HG03103 (cell line): ENCODE results near the gene GPS1.

ENCODE experiments used
- ATAC-seq: cut with Tn5 transposase; IDR thresholded peaks from one replicate; pipeline ENCODE4 v1.9.1; 2021; ENCODE audit warnings: low read depth; ENCODE audit not compliant: unreplicated experiment

GPS1 gene

DNA sequence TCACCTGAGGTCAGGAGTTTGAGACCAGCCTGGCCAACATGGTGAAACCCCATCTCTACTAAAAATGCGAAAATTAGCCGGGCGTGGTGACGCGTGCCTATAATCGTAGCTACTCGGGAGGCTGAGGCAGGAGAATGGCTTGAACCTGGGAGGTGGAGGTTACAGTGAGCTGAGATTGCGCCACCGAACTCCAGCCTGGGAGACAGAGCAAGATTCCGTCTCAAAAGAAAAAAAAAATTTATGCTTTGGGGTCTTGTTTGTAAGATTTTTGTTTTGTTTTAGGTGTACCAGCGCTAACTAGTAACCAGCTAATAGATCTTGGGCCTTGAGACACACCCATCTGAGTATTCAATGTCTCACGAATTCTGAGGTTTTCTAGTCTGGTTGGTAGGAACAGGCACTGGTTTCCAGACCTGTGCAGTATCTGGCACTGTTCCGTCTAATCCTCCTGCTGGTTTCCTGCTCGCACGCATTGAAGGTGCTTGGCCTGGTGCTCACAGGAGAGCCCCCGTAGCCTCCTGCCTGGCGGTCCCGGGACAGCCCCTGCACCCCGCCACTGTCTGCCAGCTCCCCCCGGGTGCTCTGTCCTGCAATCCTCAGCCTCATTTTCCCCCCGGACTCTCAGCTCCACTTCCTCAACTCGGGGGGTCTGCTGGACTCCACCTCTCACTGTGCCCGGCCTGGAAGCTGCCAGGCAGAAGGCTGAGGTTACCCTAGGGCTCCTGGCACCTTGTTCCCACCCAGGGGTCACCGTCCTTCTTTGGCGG lies 24.5 kb downstream of the GPS1 start:
- no peak for ATAC-seq

DNA sequence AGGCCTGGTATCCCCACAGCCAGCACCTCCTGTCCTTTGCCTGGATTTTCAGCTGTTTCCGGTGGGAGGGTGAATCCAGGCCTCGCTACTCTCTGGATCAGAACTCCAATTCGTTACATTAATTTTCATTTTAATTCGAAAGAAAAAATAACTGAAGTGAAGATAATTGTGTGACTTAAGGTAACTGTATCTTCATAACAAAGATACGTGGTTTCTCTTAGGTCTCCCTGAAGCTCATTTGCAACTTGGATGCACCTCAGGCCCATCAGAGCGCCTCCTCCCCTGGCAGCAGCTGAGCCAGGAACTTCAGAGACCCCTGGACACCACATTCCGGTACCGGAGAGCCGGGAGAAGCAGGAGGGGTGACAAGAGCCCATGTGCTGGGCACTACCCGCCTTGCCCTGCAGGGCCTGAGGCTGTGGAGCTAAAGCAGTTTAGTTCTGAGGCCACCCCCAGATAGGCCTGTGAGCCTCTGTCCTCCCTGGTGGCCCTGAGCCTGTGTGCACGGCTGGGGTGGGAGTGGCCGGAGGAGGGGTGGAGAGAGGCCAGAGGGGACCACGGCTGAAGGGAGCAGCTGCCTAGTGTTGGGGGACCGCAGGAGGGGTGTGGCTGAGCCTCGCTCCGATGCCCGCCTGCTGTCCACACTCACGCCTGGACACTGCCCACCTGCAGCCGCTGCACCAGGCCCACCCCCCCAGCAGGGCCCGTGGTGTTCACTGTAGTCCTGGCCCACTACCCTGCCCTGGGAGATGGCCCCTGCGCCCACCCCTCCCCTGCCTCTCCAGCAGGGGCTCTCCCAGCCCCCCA lies 25.3 kb downstream of the GPS1 start:
- no peak for ATAC-seq

DNA sequence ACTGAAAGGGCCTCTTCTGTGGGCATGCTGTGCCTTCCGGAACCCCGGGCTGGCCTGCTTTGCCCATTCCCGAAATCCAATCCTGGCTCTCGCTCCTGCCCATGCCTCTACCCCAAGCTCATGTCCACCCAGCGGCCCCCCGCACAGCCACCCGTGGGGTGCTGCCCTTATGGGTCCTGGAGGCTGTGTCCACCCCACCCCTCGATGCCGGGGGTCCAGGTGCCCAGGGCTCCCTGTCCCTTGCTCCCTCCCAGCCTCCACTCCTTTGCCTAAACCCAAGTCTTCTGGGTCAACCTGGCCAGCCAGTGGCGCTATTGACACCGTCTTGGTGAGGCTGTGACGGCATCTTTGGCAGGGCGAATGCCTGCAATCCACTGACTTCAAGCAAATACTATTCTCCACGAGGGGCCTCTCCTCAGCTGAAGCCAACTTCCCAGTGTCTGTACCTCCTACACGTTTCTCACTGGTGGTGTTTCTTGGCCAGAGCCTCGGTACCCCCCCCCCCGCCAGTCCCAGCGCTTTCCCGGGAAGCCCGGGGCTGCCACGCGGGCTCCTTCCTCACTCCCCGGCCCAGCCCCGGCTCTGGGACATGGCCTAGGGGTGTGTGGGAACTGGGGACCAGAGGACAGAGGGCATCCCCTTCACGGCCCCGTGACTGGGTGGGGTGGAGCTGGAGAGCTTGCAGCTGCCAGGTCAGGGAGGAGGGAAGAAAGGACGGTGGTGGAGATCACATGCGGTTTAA lies 26.1 kb downstream of the GPS1 start:
- ATAC-seq = no peak

DNA sequence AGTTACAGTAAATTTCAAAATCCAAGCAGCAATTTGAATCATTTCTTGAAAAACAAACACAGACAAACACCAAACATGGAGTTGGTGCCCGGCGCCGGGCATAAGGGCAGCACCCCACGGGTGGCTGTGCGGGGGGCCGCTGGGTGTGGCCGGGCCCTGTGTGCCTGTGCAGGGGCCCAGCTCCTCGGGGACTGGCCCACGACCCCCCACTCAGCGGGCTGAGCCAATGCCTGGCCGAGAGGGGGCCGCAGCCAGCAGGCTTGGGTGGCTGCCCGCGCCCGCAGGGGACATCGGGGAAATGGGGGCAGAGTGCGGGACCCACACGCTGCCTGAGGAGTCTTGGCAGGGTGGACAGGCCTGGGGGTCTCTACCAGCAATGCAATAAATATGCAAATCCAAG lies 26.7 kb downstream of the GPS1 start:
- no peak for ATAC-seq

DNA sequence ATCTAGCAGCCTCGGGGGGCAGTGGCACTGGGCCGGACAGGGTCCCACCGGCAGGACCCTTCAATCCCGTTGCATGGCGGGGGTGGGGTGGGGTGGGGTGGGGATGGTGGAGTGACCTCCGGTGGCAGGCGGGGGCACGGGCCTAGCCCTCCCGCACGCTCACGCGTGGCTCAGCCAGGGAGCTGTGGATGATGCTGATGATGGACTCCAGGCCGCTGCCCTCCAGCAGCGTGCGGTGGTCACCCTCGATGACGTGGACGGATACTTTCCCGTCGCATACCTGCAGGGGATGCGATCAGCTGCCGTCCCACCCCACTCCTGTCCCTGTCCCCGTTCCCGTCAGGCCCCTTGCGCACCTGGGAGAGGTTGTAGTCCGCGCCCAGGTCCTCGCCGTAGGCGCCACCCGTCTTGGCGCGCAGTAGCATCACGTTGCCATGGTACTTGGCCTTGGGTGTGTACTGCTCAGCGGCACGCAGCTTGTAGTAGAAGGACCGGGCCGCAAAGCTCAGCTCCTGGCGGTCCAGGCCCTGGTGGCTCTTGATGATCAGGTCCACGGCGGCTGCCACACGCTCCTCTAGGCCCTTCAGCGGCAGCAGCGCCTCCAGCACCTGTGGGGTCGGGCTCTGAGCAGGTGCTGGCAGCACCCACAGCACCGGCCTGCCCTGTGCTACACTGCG lies 27.4 kb downstream of the GPS1 start:
- ATAC-seq = no peak

DNA sequence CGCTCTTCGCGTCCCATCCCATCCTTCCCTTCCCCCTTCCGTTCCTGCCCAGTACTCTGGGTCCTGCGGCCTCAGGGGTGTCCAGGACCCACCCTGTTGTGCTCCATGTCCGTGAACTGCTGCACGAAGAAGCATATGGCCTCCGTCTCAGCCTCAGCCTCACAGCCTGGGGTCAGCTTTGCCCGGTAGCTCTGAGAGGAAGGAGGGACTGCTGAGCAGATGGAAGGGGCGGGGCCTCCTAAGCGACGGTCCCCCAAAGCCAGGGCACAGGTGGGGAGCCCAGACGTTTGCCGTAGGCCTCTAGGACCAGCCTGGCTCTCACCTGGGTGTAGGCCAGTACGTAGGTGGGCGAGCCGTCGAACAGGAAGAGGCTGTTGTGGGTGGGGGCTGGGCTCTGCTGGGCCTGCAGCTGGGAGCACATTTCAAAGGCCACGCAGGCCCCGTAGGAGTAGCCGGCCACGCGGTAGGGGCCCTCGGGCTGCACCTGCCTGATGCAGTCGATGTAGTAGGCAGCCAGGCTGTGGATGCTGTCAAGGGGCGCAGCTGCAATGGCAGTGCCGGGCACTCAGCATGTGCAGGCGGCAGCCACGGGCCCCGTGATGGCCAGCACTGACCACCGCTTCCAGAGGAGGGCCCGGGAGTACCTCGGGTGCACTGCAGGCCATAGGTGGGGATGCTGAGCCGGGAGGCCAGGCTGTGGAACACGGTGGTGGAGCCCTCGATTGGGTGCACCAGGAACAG lies 28.5 kb downstream of the GPS1 start:
- no peak for ATAC-seq

DNA sequence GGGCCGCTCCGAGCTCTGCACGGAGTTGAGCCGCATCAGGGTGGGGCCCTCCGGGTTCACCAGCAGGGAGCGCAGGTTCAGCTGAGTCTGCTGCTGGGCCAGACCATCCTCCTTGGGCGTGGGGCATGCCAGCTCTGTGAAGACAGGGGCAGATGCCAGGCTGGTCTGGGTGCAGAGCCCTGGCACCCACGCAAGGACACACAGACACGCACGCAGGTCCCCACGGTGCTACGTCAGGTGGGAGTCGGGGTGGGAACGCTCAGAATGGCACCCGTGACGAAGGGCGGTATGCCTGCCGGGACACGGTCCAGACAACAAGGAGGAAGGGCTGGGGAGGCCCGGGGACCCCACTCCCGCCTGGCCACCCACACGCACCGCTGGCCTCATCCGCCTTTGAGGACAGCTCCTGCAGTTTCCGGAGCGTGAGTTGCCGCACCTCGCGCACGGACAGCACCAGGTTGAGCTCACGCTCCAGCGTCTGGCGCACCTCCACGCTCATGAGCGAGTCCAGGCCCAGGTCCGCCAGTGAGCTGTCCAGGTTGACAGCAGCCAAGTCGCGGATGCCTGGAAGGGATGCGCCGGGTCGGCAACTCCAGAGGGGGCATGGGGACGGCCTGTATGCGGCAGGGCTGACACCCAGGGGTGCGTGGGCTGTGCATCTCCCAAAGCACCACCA lies 29.2 kb downstream of the GPS1 start:
- ATAC-seq = no peak

DNA sequence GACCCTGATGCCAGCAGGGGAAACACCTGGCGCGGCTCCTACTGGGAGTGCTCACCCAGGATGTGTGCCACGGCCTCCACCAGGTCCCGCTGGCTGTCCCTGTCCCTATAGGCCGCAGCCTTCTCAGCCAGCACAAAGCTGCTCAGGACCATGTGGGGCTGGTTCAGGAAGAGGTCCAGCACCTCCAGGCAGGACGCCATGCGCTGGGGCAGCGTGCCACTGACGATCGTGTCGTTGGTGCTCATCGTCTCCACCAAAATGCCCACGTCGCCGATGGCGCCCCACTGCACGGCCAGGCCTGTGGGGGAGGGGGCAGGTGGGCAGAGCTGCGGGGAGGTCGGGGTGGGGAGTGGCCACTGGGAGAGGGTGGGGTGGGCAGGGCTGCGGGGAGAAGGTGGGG lies 29.8 kb downstream of the GPS1 start:
- no peak for ATAC-seq

DNA sequence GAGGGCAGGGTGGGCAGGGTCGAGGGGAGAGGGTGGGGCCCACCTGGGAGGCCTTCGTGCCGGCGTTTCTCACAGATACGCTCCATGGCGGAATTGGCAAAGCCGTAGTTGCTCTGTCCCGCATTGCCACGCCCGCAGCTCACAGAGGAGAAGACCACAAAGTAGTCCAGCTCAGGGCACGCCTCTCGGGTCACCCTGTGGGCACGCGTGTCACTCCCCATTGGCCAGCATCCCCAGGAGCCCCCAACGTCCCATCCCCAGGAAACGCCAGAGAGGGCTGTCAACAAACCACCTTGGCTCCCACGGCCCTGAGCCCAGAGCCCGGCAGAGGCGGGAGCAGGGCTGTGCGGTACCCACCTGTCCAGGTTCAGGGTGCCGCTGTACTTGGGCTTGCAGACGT lies 30.3 kb downstream of the GPS1 start:
- no peak for ATAC-seq

DNA sequence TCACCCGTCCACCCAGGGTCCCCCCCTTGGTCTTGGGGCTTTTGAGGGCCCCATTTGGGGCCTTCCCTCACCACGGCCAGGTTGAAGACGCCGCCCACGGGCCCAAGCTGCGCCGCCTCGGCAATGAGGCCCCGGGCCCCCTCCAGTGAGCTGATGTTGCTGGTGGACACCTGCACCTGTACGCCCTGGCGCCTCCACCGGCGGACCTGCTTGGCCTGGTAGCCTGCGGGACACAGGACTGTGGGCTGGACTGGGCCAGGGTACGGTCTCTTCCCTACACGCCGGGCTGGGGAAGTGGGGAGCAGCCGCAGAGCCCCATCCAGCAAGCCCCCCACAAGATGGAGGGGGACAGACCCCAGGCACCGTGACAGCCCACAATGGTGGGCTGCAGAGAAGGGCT lies 30.8 kb downstream of the GPS1 start:
- no peak for ATAC-seq

DNA sequence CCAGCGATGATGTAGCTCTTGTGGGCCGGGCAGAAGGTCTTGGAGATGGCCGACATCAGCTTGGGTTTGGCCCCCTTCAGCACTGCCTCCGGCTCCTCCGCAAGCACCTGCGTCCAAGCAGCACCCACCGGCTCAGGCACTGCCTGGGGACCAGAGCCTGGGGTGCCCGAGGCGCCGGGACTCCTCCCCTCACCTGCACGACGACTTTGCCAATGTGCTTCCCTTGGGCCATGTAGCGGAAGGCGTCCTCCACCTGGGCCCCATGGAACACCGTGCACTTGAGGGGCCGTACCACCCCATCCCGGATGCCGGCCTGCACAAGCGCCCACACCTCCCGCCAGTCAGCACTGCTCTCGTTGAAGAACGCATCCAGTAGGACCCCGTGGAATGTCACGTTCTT lies 31.3 kb downstream of the GPS1 start:
- no peak for ATAC-seq

DNA sequence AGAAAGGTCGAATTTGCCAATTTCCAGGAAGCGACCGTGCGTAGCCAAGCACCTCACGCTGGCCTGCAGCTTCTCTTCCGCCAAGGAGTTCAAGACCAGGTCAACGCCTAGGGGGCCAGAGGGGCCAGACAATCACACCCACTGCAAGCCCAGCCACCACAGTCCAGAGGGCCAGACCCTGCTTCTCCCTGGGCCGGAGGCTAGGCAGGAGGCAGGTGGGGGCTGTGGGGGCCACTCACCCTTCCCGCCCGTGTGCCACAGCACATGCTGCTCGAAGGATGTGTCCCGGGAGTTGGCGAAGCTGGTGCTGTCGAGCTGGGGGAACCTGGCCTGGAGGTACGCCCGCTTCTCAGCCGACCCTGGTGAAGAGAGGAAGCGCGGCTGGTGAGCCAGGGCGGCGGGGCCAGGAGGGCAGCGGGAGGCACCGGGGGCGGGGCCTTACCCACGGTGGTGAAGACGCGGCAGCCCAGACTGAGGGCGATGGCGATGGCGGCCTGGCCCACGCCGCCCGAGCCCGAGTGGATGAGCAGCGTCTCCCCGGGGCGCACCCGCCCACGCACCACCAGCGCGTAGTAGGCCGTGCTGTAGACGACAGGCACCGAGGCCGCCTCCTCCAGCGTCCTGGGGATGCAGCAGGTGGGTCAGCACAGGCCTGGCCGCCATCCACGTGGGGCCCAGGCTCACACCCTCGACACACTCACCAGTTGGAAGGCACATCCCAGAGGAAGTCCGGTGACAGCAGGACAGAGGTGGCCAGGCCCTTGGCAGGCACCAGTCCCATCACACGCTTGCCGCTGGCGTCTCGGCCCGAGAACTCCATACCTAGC lies 32.0 kb downstream of the GPS1 start:
- no peak for ATAC-seq

DNA sequence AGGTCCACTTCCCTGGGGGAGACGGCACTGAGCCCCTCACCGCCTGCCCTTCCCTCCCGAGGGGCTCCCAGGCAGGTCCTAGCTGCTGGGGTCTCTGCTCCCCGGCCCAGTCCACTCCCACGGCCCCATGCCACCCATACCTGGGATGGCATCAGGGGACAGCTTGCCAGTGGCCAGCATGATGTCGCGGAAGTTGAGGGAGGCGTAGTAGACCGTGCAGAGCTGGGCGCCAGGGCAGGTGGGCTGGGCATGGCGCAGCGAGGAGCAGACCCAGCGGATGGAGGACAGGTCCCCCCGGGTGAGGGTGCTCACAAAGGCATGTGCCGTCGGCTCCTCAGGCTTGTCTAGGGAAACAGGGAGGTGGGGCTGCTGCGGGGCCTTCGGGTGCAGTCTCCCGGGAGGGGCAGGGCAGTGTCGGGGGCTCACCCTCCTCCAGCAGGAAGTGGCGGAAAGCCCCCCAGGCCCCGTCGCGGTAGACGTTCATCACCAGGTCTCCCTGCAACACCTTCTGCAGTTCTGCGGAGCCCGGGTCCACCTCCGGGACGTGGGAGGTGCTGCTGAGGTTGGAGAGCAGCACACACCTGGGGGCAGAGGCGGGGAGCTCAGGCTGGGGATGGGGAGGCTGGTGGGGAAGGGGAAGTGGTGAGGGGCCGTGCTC lies 32.8 kb downstream of the GPS1 start:
- no peak for ATAC-seq

DNA sequence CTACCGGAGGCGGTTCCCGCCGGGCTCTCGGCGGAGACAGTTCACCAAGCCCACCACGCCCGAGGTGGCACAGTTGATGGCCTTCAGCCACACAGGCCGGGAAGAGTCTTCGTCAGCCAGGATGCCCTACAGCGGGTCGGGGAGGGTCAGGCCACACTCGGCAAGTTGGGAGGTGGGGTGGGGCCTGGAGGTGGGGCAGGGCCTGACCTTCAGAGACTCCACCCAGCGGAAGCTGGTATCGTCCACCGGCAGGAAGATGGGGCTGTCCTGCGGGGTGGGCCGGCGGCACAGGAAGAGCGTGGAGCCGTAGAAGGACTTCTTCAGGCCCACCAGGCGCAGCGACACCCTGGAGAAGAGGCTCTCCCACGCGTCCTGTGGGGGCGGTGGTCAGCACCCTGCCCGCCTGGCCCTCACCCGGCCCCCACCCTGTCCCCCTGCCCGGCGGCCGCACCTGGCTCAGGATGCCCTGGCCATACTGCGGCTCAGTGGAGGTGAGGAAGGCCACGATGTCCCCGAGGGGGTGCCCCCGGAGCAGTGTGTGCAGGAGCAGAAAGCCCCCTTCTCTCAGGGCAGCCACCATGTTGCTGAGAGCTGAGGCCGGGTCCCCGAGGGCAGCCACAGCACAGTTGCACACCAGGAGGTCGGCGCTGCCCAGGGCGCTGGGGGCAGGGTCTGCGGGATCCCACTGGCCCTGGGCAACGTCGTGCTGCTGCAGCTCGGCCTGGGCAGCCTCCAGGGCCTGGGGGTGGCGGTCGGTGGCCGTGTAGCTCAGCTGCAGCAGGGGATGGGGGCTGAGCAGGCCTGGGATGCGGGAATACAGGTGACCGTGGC lies 33.5 kb downstream of the GPS1 start:
- ATAC-seq = no peak

DNA sequence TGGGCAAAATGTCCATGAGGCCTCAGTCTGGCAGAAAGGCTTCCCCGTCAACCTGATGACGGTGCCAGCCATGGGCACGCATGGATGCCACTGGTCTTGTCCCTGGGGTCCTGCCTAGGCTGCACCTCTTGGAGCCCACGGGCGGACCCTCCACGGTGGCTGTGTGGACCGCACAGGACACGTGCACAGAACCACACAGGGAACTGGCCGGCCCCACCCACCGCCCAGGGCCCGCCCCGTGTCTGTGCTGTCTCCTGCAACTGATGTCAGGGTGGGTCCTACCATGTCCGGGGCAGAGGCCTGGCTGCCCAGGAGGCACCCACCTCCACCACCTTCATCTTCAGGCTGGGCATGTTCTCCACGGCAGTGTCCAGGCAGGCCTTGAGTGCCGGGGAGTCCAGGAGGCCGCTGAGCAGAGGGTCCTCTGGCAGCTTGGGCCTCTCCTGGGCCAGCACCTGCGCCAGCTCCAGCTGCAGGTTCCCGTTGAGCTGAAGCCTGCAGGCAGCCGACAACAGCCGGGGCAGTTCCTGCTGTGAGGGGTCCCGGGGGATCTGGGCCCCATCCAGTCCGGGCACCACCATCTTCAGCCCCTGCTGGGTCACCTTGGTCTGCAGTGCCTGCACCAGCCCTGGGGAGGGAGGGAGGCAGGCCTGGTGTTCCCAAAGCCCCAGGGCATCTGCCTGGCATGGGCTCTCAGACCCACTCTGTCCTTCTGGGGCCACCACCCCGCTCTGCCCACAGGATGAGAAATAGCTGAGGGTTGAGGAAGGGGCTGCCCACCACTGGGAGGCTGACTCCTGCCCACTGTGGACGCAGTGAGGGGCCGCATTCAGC lies 34.5 kb downstream of the GPS1 start:
- ATAC-seq = no peak
